Measurements from ENCODE around the gene ROR2. TPM values are rescaled to one million over a fixed set of nuclear protein-coding genes. Genes with fewer than 3 reads are reported as not detected.

Gene ROR2
- total RNA-seq, 1 donor from 2014 or later, result 0.32 TPM

- Histone ChIP-seq H3K9me3 (no peaks in the 10 kb centered on the region), H3K27ac (no peak overlapping the region), H3K27me3 (no peaks in the 10 kb centered on the region), H3K36me3 (no peaks in the 10 kb centered on the region), H3K4me3 (no peak overlapping the region), H3K4me1 (peaks cover 0 to 3% of the 10 kb centered on the region in 2 donors)
- no peak for TF ChIP-seq CTCF (IDR thresholded peaks at IDR 0.05)
- DNase-seq (ENCODE audit: low spot score in 2 of 2), result no peak
- intact Hi-C loops (cut with DNase I), result no loop called here
Observed at GRCh38 chr9:91683269-91683668, 266.8 kb downstream of the ROR2 start.

- Histone ChIP-seq H3K4me3 (no peak overlapping the region), H3K27ac (no peak overlapping the region), H3K9me3 (no peaks in the 10 kb centered on the region), H3K4me1 (peaks cover 0 to 3% of the 10 kb centered on the region in 2 donors), H3K27me3 (no peaks in the 10 kb centered on the region), H3K36me3 (no peaks in the 10 kb centered on the region)
- TF ChIP-seq CTCF (IDR thresholded peaks at IDR 0.05), result no peak
- DNase-seq (ENCODE audit: low spot score in 2 of 2), result no peak
- intact Hi-C loops (cut with DNase I), result no loop called here
Observed at GRCh38 chr9:91682806-91683205, 267.2 kb downstream of the ROR2 start.

- Histone ChIP-seq H3K27me3 (no peaks in the 10 kb centered on the region), H3K9me3 (no peaks in the 10 kb centered on the region), H3K27ac (no peak overlapping the region), H3K4me1 (peaks cover 0 to 3% of the 10 kb centered on the region in 2 donors), H3K36me3 (no peaks in the 10 kb centered on the region), H3K4me3 (peak overlapping the region in 1 of 2 donors; percentile 12)
- intact Hi-C loops (cut with DNase I), result loop anchor here (1.0 kb wide), 1 partner anchor 766 kb away; no protein-coding TSS in a partner anchor
- DNase-seq (ENCODE audit: low spot score in 2 of 2), result peak in 1 of 2 donors; percentile 78
- TF ChIP-seq CTCF (IDR thresholded peaks at IDR 0.05), result peak; percentile 49 to 82 (median 66)
Observed at GRCh38 chr9:91681461-91682305, 268.3 kb downstream of the ROR2 start.

GRCh38 chr9:91680998-91681397, 269.0 kb downstream of the ROR2 start:
- DNase-seq (ENCODE audit: low spot score in 2 of 2), result no peak
- H3K27ac ChIP-seq, result no peak overlapping the region
- H3K9me3 ChIP-seq, result no peaks in the 10 kb centered on the region
- no peaks in the 10 kb centered on the region for H3K36me3 ChIP-seq
- H3K4me1 ChIP-seq, result peaks cover 0 to 3% of the 10 kb centered on the region in 2 donors
- H3K27me3 ChIP-seq, result no peaks in the 10 kb centered on the region
- intact Hi-C loops (cut with DNase I), result loop anchor here (1.0 kb wide), 1 partner anchor 766 kb away; no protein-coding TSS in a partner anchor
- H3K4me3 ChIP-seq, result no peak overlapping the region
- TF ChIP-seq CTCF (IDR thresholded peaks at IDR 0.05), result no peak

- intact Hi-C loops (cut with DNase I), result no loop called here
- Histone ChIP-seq H3K9me3 (no peaks in the 10 kb centered on the region), H3K27ac (no peak overlapping the region), H3K27me3 (no peaks in the 10 kb centered on the region), H3K4me1 (peaks cover 0 to 3% of the 10 kb centered on the region in 2 donors), H3K4me3 (no peak overlapping the region), H3K36me3 (no peaks in the 10 kb centered on the region)
- no peak for DNase-seq (ENCODE audit: low spot score in 2 of 2)
- TF ChIP-seq CTCF (IDR thresholded peaks at IDR 0.05), result no peak
Observed at GRCh38 chr9:91680106-91680505, 269.9 kb downstream of the ROR2 start.

All from ascending aorta (tissue), 2 donors.